Keratinocyte (primary cell): ENCODE measurements around the gene CD3D. TPM values are rescaled to one million over a fixed set of nuclear protein-coding genes. Genes with fewer than 3 reads are reported as not detected.

Experiments
- DNase-seq: peaks from one replicate; pipeline ENCODE4 v3.0.0-alpha.2; 2011; ENCODE audit warnings: low read depth, missing footprints, low spot score
- FAIRE-seq: peaks from 2 replicates; lab custom pipeline; 2011; peaks lifted over from hg19 to GRCh38; lab: Jason Lieb, UNC
- H2AFZ ChIP-seq: 2 replicates; pipeline ENCODE4 v1.6.0; 2012; ENCODE audit warnings: low read length, control low read depth, inconsistent platforms; ENCODE audit not compliant: control insufficient read depth
- H3K27ac ChIP-seq: 2 replicates; pipeline ENCODE4 v1.5.1; 2011; ENCODE audit warnings: low read length; ENCODE audit not compliant: control insufficient read depth, insufficient read depth
- H3K27me3 ChIP-seq: 3 replicates; pipeline ENCODE4 v1.6.0; 2011; ENCODE audit warnings: low read length; ENCODE audit not compliant: control insufficient read depth, insufficient read depth; ENCODE audit errors: extremely low read depth
- H3K36me3 ChIP-seq, 2 experiments: 2 replicates in 1 of 2; 3 replicates in 1 of 2; pipeline ENCODE4 v1.5.1; 2011; ENCODE audit warnings: low read length in 2 of 2, mild to moderate bottlenecking in 1 of 2; ENCODE audit not compliant: control insufficient read depth in 2 of 2, insufficient read depth in 2 of 2; ENCODE audit errors: extremely low read depth in 1 of 2
- H3K4me1 ChIP-seq: 3 replicates; pipeline ENCODE4 v1.5.1; 2011; ENCODE audit warnings: low read length; ENCODE audit not compliant: control insufficient read depth, insufficient read depth; ENCODE audit errors: extremely low read depth
- H3K4me2 ChIP-seq: 3 replicates; pipeline ENCODE4 v1.6.0; 2011; ENCODE audit warnings: low read depth, low read length; ENCODE audit not compliant: control insufficient read depth, insufficient read depth; ENCODE audit errors: extremely low read depth
- H3K4me3 ChIP-seq, 3 experiments: fragments of 200-600 bp in 1 of 3; sonication (generic) in 1 of 3; 2 replicates in 2 of 3; 3 replicates in 1 of 3; pipeline ENCODE4 v1.5.1; 2011 to 2016; ENCODE audit warnings: low read length in 3 of 3, mild to moderate bottlenecking in 3 of 3, control low read depth in 2 of 3, inconsistent platforms in 1 of 3, low read depth in 1 of 3, mixed read lengths in 1 of 3, mixed run types in 1 of 3, moderate library complexity in 1 of 3; ENCODE audit not compliant: control insufficient read depth in 2 of 3, insufficient read depth in 2 of 3; ENCODE audit errors: extremely low read depth in 1 of 3
- H3K79me2 ChIP-seq: 2 replicates; pipeline ENCODE4 v1.6.0; 2012; ENCODE audit warnings: low read length; ENCODE audit not compliant: control insufficient read depth, insufficient read depth
- H3K9ac ChIP-seq: 3 replicates; pipeline ENCODE4 v1.6.0; 2011; ENCODE audit warnings: low read length; ENCODE audit not compliant: control insufficient read depth, insufficient read depth; ENCODE audit errors: extremely low read depth
- H3K9me1 ChIP-seq: 3 replicates; pipeline ENCODE4 v1.6.0; 2011; ENCODE audit warnings: low read length; ENCODE audit not compliant: control insufficient read depth, insufficient read depth; ENCODE audit errors: extremely low read depth
- H3K9me3 ChIP-seq: 2 replicates; pipeline ENCODE4 v1.5.1; 2012; ENCODE audit warnings: low read depth, low read length; ENCODE audit not compliant: control insufficient read depth
- H4K20me1 ChIP-seq: 3 replicates; pipeline ENCODE4 v1.6.0; 2011; ENCODE audit warnings: low read length; ENCODE audit not compliant: control insufficient read depth, insufficient read depth; ENCODE audit errors: extremely low read depth
- EZH2 ChIP-seq: IDR thresholded peaks from one replicate; pipeline ENCODE4 v1.6.1; 2012; ENCODE audit warnings: inconsistent platforms, mild to moderate bottlenecking, low read length, moderate library complexity
- dilution Hi-C: fragments of 300-500 bp; cut with MboI; formaldehyde crosslinking; loops from one replicate; pipeline ENCODE4 v1.7.0; 2020; ENCODE audit warnings: low sequenced_read_pairs; ENCODE audit not compliant: extremely low pct_ligation_motif_present
- polyA plus RNA-seq, 5 experiments: library from polyadenylated mRNA; depleted of rRNA in 3 of 5; stranded (reverse) in 3 of 5; stranded (forward) in 1 of 5; unstranded in 1 of 5; fragments of >200 nt; gene quantifications; 1 replicate in 1 of 5; 2 replicates in 3 of 5; 3 replicates in 1 of 5; pipeline versions ENCODE4 v1.2.1 to v1.2.3, GENCODE V29; 2011 to 2012; ENCODE audit warnings: missing spikeins in 2 of 5, low read depth in 1 of 5, low replicate concordance in 1 of 5
- TF ChIP-seq, protein P1 (sequence below), 3 experiments: IDR thresholded peaks in 1 of 3; conservative IDR thresholded peaks in 1 of 3; optimal IDR thresholded peaks in 1 of 3; 2 replicates in 2 of 3; 3 replicates in 1 of 3; pipeline versions ENCODE3 to v1.5.1; 2011; ENCODE audit warnings: low read length in 3 of 3, mild to moderate bottlenecking in 3 of 3, moderate library complexity in 2 of 3, control low read depth in 1 of 3, inconsistent platforms in 1 of 3; ENCODE audit not compliant: insufficient read depth in 2 of 3; ENCODE audit errors: extremely low read depth in 1 of 3

The CD3D gene
- polyA plus RNA-seq, 1 donor (not counting 4 experiments of a cell fraction or from before 2014, with no cell fraction given): not detected

DNA sequence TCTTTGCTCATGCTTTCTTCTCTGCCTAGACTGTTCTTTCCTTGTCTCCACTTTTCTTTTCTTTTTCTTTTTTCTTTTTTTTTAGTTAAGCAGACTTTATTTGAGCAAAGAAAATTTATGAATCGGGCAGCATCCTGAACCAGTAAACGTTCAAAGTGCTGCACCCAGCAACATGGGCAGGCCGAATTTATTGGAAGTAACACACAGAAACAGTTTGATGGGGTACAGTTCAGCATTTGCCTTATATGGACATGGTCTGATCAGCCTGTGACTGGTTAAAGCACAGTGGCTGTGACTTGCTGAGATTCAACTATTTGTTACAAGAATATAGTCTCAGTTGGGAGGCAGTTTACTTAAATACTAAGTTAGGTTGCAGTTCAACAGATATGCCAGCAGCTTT, 22.0 kb downstream of the CD3D start:
- dilution Hi-C loops: no loop called here

DNA sequence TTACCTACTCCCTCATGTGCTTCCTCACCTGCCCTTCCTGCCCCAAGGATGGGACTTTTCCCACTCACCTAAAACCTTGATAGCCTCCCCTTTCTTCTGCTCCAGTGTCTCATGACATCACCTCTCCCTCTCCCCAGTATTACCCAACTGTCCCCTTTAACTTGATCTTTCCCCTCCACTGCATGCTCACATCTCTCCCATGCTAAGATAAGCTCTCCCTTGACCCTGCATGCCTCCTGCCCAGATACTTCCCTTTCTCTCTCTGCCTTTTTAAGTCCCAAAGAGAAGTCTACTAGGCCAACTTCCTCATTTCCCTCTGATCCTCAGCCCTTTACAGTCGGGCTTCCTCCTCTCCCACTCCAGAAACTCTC, 23.2 kb downstream of the CD3D start:
- Histone ChIP-seq H3K9me1 (no peaks in the 10 kb centered on the region), H2AFZ (no peak overlapping the region), H3K79me2 (no peaks in the 10 kb centered on the region), H4K20me1 (no peaks in the 10 kb centered on the region), H3K4me3 (no peak overlapping the region), H3K36me3 (no peaks in the 10 kb centered on the region), H3K27ac (no peak overlapping the region), H3K9me3 (no peaks in the 10 kb centered on the region), H3K4me2 (no peak overlapping the region), H3K9ac (no peak overlapping the region), H3K27me3 (peaks cover 7% of the 10 kb centered on the region), H3K4me1 (peaks cover 14% of the 10 kb centered on the region)
- dilution Hi-C loops: no loop called here
- TF ChIP-seq, protein P1, sequence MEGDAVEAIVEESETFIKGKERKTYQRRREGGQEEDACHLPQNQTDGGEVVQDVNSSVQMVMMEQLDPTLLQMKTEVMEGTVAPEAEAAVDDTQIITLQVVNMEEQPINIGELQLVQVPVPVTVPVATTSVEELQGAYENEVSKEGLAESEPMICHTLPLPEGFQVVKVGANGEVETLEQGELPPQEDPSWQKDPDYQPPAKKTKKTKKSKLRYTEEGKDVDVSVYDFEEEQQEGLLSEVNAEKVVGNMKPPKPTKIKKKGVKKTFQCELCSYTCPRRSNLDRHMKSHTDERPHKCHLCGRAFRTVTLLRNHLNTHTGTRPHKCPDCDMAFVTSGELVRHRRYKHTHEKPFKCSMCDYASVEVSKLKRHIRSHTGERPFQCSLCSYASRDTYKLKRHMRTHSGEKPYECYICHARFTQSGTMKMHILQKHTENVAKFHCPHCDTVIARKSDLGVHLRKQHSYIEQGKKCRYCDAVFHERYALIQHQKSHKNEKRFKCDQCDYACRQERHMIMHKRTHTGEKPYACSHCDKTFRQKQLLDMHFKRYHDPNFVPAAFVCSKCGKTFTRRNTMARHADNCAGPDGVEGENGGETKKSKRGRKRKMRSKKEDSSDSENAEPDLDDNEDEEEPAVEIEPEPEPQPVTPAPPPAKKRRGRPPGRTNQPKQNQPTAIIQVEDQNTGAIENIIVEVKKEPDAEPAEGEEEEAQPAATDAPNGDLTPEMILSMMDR (optimal IDR thresholded peaks at IDR 0.05 in 1 of 3, IDR thresholded peaks at IDR 0.05 in 1 of 3, conservative IDR thresholded peaks at IDR 0.05 in 1 of 3; ENCODE audit: extremely low read depth in 1 of 3, insufficient read depth in 2 of 3, low read length in 3 of 3): no peak
- no peak for TF ChIP-seq EZH2
- FAIRE-seq (no peak), DNase-seq (no peak)

More for the DNA sequence above, 22.0 kb downstream of the CD3D start:
- H3K9ac ChIP-seq: no peak overlapping the region
- peaks cover 14% of the 10 kb centered on the region for H3K4me1 ChIP-seq
- no peak for TF ChIP-seq EZH2
- TF ChIP-seq, protein P1 (optimal IDR thresholded peaks at IDR 0.05 in 1 of 3, IDR thresholded peaks at IDR 0.05 in 1 of 3, conservative IDR thresholded peaks at IDR 0.05 in 1 of 3; ENCODE audit: extremely low read depth in 1 of 3, insufficient read depth in 2 of 3, low read length in 3 of 3): no peak
- no peak for DNase-seq
- H3K27me3 ChIP-seq: peaks cover under 1% of the 10 kb centered on the region
- H2AFZ ChIP-seq: no peak overlapping the region
- H3K4me3 ChIP-seq: no peak overlapping the region
- no peak for FAIRE-seq
- no peaks in the 10 kb centered on the region for H3K9me1 ChIP-seq
- no peaks in the 10 kb centered on the region for H3K36me3 ChIP-seq
- H3K4me2 ChIP-seq: no peak overlapping the region
- H3K27ac ChIP-seq: no peak overlapping the region
- H3K9me3 ChIP-seq: no peaks in the 10 kb centered on the region
- no peaks in the 10 kb centered on the region for H3K79me2 ChIP-seq
- no peaks in the 10 kb centered on the region for H4K20me1 ChIP-seq
